ENCODE data around the gene PBX3.

The PBX3 gene

GRCh38 chr9:125985142-125985997 is 238.2 kb downstream of the PBX3 start:
- H3K27ac Mint-ChIP-seq, result no peak overlapping the region
- peaks cover 28% of the 10 kb centered on the region for H3K27me3 Mint-ChIP-seq (ENCODE audit: low read depth)
- no peak for TF ChIP-seq CTCF (IDR thresholded peaks at IDR 0.05; ENCODE audit: unreplicated experiment in 3 of 3)
- H3K4me1 Mint-ChIP-seq, result no peaks in the 10 kb centered on the region
- H3K4me3 Mint-ChIP-seq, result no peak overlapping the region
- no peaks in the 10 kb centered on the region for H3K36me3 Mint-ChIP-seq (ENCODE audit: low read depth)
- peaks cover 11% of the 10 kb centered on the region for H3K9me3 Mint-ChIP-seq

DNA sequence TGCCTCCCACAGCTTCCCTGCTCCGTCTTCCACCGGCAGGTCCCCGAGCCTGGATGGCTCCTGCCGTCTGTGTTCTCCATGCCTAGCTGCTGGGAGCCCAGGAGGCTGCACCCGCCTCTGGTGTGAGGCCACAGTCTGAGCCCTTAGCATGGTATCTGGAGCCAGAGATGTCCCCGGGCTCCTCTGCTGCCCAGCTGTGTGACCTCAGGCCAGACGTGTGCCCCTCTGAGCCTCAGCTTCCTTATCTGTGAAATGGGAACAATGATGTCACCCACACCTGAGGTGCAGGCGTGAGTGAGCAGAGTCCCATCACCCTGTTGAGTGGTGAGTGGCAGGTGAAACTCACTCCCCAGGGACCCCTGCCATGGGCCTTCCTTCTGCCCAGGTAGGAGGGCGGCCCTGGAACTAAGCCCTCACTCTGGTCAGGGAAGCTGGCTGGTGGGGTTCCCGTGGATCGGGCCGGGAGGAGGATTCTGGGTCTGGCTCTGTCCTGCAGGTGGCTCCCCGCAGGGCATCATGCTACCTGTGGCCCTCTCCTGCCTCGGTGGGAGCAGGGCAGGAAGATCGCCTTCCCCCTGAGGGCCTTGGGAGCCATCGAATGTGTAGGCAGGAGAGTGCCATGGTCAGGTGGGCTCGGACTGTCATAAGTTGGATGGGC is 239.0 kb downstream of the PBX3 start:
- peaks cover 28% of the 10 kb centered on the region for H3K27me3 Mint-ChIP-seq (ENCODE audit: low read depth)
- no peak for TF ChIP-seq CTCF (IDR thresholded peaks at IDR 0.05; ENCODE audit: unreplicated experiment in 3 of 3)
- H3K4me3 Mint-ChIP-seq, result no peak overlapping the region
- peaks cover 6% of the 10 kb centered on the region for H3K9me3 Mint-ChIP-seq
- no peak overlapping the region for H3K27ac Mint-ChIP-seq
- H3K4me1 Mint-ChIP-seq, result no peaks in the 10 kb centered on the region
- no peaks in the 10 kb centered on the region for H3K36me3 Mint-ChIP-seq (ENCODE audit: low read depth)

DNA sequence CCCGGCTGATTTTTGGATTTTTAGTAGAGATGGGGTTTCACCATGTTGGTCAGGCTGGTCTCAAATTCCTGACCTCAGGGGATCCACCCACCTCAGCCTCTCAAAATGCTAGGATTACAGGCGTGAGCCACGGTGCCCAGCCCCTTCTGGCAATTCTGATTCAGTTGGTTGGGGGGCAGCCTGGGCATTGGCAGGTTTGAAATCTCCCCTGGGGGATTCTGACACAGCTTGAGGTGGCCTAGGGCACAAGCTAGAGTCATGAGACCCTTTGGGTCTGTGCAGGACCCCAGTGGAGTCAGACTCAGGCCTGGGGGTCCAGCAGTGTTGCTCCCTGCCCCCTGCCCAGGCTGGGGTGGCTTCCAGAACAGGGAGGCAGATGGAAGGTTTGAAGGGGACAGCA is 239.8 kb downstream of the PBX3 start:
- Mint-ChIP-seq H3K27ac (no peak overlapping the region), H3K27me3 (ENCODE audit: low read depth) (peaks cover 28% of the 10 kb centered on the region), H3K36me3 (ENCODE audit: low read depth) (no peaks in the 10 kb centered on the region), H3K4me3 (no peak overlapping the region), H3K9me3 (peaks cover 4% of the 10 kb centered on the region), H3K4me1 (no peaks in the 10 kb centered on the region)
- TF ChIP-seq CTCF (IDR thresholded peaks at IDR 0.05; ENCODE audit: unreplicated experiment in 3 of 3), result no peak

DNA sequence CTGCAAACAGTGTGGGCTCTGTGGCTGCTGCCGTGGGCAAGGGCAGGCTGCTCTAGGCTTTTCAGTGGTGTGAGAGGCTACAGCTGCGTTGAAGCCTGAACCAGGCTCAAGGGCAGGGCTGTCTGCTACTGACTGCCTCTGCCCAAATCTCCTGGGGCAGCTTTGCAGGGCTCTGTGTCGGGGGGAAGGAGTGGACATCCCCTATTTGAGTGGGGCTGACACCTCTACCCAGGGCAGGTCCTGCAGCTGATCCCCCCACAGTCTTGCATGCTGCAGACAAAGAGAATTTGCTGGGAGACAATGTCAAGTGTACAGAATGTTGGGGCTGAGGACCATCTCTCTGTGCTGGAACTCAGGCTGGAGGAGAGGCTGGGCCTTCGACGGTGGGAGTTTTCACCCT is 240.2 kb downstream of the PBX3 start:
- H3K36me3 Mint-ChIP-seq (ENCODE audit: low read depth), result no peaks in the 10 kb centered on the region
- TF ChIP-seq CTCF (IDR thresholded peaks at IDR 0.05; ENCODE audit: unreplicated experiment in 3 of 3), result no peak
- peaks cover 24% of the 10 kb centered on the region for H3K27me3 Mint-ChIP-seq (ENCODE audit: low read depth)

DNA sequence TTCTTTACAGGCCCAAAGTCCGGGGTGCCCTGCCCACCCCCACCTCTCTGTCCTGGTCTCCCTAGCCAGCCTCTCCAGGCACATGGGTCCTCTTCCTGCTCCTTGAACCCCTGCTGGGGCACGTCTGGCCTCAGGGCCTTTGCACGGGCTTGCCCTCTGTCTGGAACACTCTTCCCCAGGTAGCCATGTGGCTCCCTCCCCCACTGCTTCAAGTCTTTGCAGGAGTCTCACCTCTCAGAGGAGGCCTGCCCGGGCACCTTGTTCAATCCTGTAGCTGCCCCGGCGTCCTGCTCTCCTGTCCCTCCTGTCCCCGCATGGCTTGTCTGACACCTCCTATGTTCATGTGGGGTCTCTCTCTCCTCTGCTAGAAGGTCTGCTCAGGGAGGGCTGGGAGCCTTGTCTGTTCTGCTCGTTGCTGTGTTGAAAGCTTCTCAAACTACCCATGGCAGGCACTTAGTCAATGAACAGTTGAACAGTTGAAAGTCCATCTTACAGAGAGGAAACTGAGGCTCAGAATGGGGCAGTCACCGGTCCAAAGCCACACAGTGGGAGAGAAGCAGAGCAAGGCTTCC is 241.4 kb downstream of the PBX3 start:
- H3K4me1 Mint-ChIP-seq, result no peaks in the 10 kb centered on the region
- peaks cover 19% of the 10 kb centered on the region for H3K27me3 Mint-ChIP-seq (ENCODE audit: low read depth)
- H3K9me3 Mint-ChIP-seq, result peaks cover 4% of the 10 kb centered on the region
- H3K36me3 Mint-ChIP-seq (ENCODE audit: low read depth), result no peaks in the 10 kb centered on the region
- TF ChIP-seq CTCF (IDR thresholded peaks at IDR 0.05; ENCODE audit: unreplicated experiment in 3 of 3), result no peak
- H3K27ac Mint-ChIP-seq, result no peak overlapping the region
- no peak overlapping the region for H3K4me3 Mint-ChIP-seq

More for the DNA sequence above, 240.2 kb downstream of the PBX3 start:
- Mint-ChIP-seq H3K4me1 (no peaks in the 10 kb centered on the region), H3K9me3 (peaks cover 4% of the 10 kb centered on the region), H3K4me3 (no peak overlapping the region), H3K27ac (no peak overlapping the region)

All from nephron (organoid).